ENCODE data around the gene AGAP1.

Gene AGAP1

DNA sequence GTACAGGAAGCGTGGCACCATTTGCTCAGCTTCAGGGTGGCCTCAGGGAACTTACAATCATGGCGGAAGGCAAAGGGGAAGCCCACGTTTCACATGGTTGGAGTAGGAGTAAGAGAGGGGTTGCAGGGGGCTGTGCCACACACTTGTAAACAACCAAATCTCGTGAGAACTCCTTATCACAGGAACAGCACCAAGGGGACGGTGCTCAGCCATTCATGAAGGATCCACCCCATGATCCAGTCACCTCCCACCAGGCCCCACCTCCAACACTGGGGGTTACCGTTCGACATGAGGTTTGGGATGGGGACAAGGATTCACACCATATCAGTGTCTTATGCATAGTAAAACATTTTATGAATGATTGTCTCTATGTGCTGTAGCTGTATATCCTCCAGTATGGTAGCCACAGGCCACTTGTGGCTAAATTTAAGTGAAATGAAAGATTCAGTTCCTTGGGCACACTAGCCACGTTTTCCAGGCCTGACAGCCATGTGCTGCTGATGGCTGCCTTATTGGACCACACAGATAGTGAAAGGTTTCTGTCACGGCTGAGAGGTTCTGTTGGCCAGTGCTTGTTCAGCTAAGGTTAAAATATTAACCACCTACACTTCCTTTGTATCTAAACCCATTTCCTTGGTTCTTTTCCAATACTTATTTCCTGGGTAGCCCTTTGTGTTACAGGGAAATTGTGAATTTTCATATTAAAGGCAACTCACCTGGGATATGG lies 77.3 kb downstream of the AGAP1 start:
- TF ChIP-seq POLR2AphosphoS5 (IDR thresholded peaks at IDR 0.05; ENCODE audit: low read depth, low read length) = no peak

- TF ChIP-seq TAF1 (IDR thresholded peaks at IDR 0.05; ENCODE audit: borderline replicate concordance, insufficient read depth, low read length) = no peak
- TF ChIP-seq SIN3A (IDR thresholded peaks at IDR 0.05; ENCODE audit: borderline replicate concordance, insufficient read depth, low read length) = no peak
- TF ChIP-seq POLR2AphosphoS5 (IDR thresholded peaks at IDR 0.05; ENCODE audit: low read depth, low read length) = no peak
- TF ChIP-seq FOXP2 (optimal IDR thresholded peaks at IDR 0.05; ENCODE audit: borderline replicate concordance, extremely low read depth, extremely low read length, insufficient read depth) = no peak
- TF ChIP-seq REST (IDR thresholded peaks at IDR 0.05; ENCODE audit: insufficient read depth in 1 of 2, low read depth in 2 of 2, low read length in 2 of 2) = no peak
Measured at GRCh38 chr2:235572592-235572991, 78.7 kb downstream of the AGAP1 start.

DNA sequence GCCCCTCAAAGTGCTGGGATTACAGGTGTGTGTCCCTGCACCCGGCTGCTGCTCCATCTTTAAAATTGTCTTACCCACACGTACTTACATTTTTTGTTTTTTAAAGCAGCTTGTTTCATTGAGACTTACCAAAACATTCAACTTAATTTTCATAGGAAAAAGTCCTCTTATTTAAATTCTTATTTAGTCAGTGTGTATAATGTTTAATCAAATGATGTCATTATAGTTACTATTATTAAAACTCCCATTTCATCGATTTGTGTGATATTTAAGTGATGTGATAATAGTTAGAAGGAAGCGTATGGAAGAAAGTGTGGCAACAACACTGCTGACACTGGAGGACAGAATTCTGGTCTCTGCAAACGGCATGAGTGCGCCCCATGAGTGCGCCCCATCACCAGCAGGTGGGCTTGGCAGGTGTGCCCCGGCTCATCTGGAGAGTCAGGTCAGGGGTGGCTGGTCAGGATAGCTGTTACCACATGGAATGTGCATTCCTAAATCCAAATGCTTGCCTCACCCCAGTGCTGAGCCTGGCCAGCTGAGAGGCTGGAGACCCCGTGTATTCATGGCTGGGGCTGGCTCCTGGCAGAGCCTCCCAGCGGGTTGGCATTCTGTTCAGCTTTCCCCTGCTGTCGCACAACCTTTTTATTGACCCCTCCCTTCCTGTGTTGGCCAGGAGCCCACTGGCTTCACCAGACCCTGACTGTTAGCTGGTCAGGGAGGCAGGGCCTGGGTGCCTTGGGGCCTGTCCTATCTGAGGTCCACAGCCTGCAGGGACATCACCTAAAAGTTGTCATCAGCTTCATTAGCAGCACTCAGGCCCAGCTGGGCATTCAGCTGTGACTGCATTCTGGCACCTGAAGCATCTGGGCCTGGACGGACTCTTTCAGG lies 79.7 kb downstream of the AGAP1 start:
- TF ChIP-seq POLR2AphosphoS5 (IDR thresholded peaks at IDR 0.05; ENCODE audit: low read depth, low read length) = no peak

DNA sequence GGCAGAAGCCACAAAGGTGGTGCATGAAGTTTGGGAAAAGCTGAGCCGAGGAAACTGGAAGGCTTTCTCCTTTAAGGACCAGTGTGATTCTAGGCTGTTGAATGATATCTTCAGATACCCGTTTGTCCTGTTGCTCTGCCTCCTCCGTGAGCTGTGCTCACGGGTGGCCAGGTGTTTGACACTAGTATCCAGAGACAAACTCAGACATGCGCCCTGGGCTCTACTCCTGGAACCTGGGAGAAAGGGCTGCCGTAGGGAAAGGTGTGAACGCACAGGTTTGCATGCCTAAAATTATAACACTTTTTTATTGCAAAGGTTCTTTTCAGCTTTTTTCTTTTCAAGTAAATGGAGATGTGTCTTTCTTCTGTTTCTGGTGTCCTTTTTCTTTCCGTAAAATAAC lies 81.6 kb downstream of the AGAP1 start:
- no peak for TF ChIP-seq REST (IDR thresholded peaks at IDR 0.05; ENCODE audit: insufficient read depth in 1 of 2, low read depth in 2 of 2, low read length in 2 of 2)
- TF ChIP-seq TAF1 (IDR thresholded peaks at IDR 0.05; ENCODE audit: borderline replicate concordance, insufficient read depth, low read length) = no peak
- TF ChIP-seq SIN3A (IDR thresholded peaks at IDR 0.05; ENCODE audit: borderline replicate concordance, insufficient read depth, low read length) = no peak
- TF ChIP-seq FOXP2 (optimal IDR thresholded peaks at IDR 0.05; ENCODE audit: borderline replicate concordance, extremely low read depth, extremely low read length, insufficient read depth) = no peak
- TF ChIP-seq POLR2AphosphoS5 (IDR thresholded peaks at IDR 0.05; ENCODE audit: low read depth, low read length) = no peak

DNA sequence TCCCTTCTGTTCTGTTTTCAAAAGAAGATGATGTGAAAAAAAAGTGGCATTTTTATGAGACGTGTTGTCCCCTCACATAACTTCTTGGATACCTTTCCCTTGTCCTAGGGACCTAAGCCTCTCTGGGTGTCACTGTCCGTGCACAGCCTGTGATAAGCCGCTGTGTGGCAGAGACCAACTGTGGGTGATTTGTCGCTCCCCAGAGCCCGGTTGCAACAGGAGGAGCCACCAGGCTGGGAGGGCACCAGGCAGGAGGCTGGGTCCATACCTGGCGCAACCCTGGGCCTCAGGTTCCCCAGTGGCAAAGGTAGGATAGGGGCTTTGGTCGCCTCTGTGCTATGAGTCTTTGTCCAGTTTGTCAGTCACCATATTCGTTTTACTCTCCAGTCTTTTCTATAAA lies 82.1 kb downstream of the AGAP1 start:
- TF ChIP-seq POLR2AphosphoS5 (IDR thresholded peaks at IDR 0.05; ENCODE audit: low read depth, low read length) (no peak), FOXP2 (optimal IDR thresholded peaks at IDR 0.05; ENCODE audit: borderline replicate concordance, extremely low read depth, extremely low read length, insufficient read depth) (no peak), TAF1 (IDR thresholded peaks at IDR 0.05; ENCODE audit: borderline replicate concordance, insufficient read depth, low read length) (no peak), SIN3A (IDR thresholded peaks at IDR 0.05; ENCODE audit: borderline replicate concordance, insufficient read depth, low read length) (no peak), REST (IDR thresholded peaks at IDR 0.05; ENCODE audit: insufficient read depth in 1 of 2, low read depth in 2 of 2, low read length in 2 of 2) (no peak)

- TF ChIP-seq POLR2AphosphoS5 (IDR thresholded peaks at IDR 0.05; ENCODE audit: low read depth, low read length) (no peak), REST (IDR thresholded peaks at IDR 0.05; ENCODE audit: insufficient read depth in 1 of 2, low read depth in 2 of 2, low read length in 2 of 2) (no peak), TAF1 (IDR thresholded peaks at IDR 0.05; ENCODE audit: borderline replicate concordance, insufficient read depth, low read length) (no peak), SIN3A (IDR thresholded peaks at IDR 0.05; ENCODE audit: borderline replicate concordance, insufficient read depth, low read length) (no peak), FOXP2 (optimal IDR thresholded peaks at IDR 0.05; ENCODE audit: borderline replicate concordance, extremely low read depth, extremely low read length, insufficient read depth) (no peak)
Measured at GRCh38 chr2:235576337-235576910, 82.6 kb downstream of the AGAP1 start.
